SK-N-MC (cell line): ENCODE results near the gene HLF.

Source experiments
- DNase-seq: peaks from one replicate; pipeline ENCODE4 v3.0.0-alpha.2; 2011; ENCODE audit warnings: low read depth, low spot score
- H3K27ac ChIP-seq: fragments of 200-600 bp; sonication (generic); 2 replicates; pipeline ENCODE4 v1.5.1; 2016; ENCODE audit warnings: mixed run types
- H3K36me3 ChIP-seq: fragments of 200-600 bp; sonication (generic); 2 replicates; pipeline ENCODE4 v1.6.1; 2017; ENCODE audit warnings: antibody characterized with exemption, low read length, mixed read lengths; ENCODE audit not compliant: insufficient read depth
- H3K4me3 ChIP-seq: fragments of 200-600 bp; sonication (generic); 2 replicates; pipeline ENCODE4 v1.5.1; 2016
- H3K9ac ChIP-seq: fragments of 200-600 bp; sonication (generic); 2 replicates; pipeline ENCODE4 v1.8.0; 2017; ENCODE audit warnings: mixed run types, mixed read lengths; ENCODE audit not compliant: insufficient read length
- H3K9me3 ChIP-seq: fragments of 200-600 bp; sonication (generic); 2 replicates; pipeline ENCODE4 v1.6.1; 2017; ENCODE audit warnings: low read depth, mild to moderate bottlenecking, antibody characterized with exemption, low read length, moderate library complexity, mixed read lengths
- EZH2 ChIP-seq: fragments of 200-600 bp; sonication (generic); IDR thresholded peaks from one replicate; pipeline ENCODE4 v1.6.1; 2017; ENCODE audit warnings: antibody characterized with exemption
- FOXP2 ChIP-seq: optimal IDR thresholded peaks from 2 replicates; pipeline ENCODE3; 2011; ENCODE audit warnings: mild to moderate bottlenecking, moderate library complexity; ENCODE audit not compliant: insufficient read depth; ENCODE audit errors: extremely low read length, control extremely low read depth
- POLR2AphosphoS5 ChIP-seq: IDR thresholded peaks from 2 replicates; pipeline ENCODE4 v1.6.1; 2012; ENCODE audit warnings: mild to moderate bottlenecking, low read depth, low read length, borderline replicate concordance

Gene HLF

GRCh38 chr17:55268649-55269480, 4.1 kb downstream of the HLF start:
- Histone ChIP-seq H3K36me3 (no peaks in the 10 kb centered on the region), H3K4me3 (no peak overlapping the region), H3K27ac (no peak overlapping the region), H3K9ac (no peak overlapping the region), H3K9me3 (no peaks in the 10 kb centered on the region)
- no peak for DNase-seq
- TF ChIP-seq POLR2AphosphoS5 (no peak), FOXP2 (no peak), EZH2 (no peak)

- TF ChIP-seq FOXP2: no peak
- TF ChIP-seq POLR2AphosphoS5: no peak
- TF ChIP-seq EZH2: no peak
- no peak overlapping the region for H3K9ac ChIP-seq
- no peak overlapping the region for H3K4me3 ChIP-seq
- H3K36me3 ChIP-seq: no peaks in the 10 kb centered on the region
- no peaks in the 10 kb centered on the region for H3K9me3 ChIP-seq
- DNase-seq: no peak
- no peak overlapping the region for H3K27ac ChIP-seq
Measured at GRCh38 chr17:55269894-55270293, 5.1 kb downstream of the HLF start.

- no peak for DNase-seq
- no peak overlapping the region for H3K9ac ChIP-seq
- TF ChIP-seq POLR2AphosphoS5 (no peak), EZH2 (no peak), FOXP2 (no peak)
- no peaks in the 10 kb centered on the region for H3K9me3 ChIP-seq
- no peaks in the 10 kb centered on the region for H3K36me3 ChIP-seq
- no peak overlapping the region for H3K27ac ChIP-seq
- H3K4me3 ChIP-seq: no peak overlapping the region
Measured at GRCh38 chr17:55271223-55271571, 6.4 kb downstream of the HLF start.

- Histone ChIP-seq H3K9ac (no peak overlapping the region), H3K36me3 (no peaks in the 10 kb centered on the region), H3K9me3 (no peaks in the 10 kb centered on the region), H3K27ac (no peak overlapping the region), H3K4me3 (no peak overlapping the region)
- TF ChIP-seq POLR2AphosphoS5 (no peak), EZH2 (no peak), FOXP2 (no peak)
- DNase-seq: no peak
Measured at GRCh38 chr17:55271958-55272710, 7.4 kb downstream of the HLF start.

- no peak overlapping the region for H3K9ac ChIP-seq
- no peaks in the 10 kb centered on the region for H3K36me3 ChIP-seq
- DNase-seq: no peak
- TF ChIP-seq EZH2 (no peak), POLR2AphosphoS5 (no peak), FOXP2 (no peak)
- H3K27ac ChIP-seq: no peak overlapping the region
- no peak overlapping the region for H3K4me3 ChIP-seq
- H3K9me3 ChIP-seq: no peaks in the 10 kb centered on the region
Measured at GRCh38 chr17:55272711-55273578, 8.2 kb downstream of the HLF start.

GRCh38 chr17:55273579-55274354, 9.0 kb downstream of the HLF start:
- H3K36me3 ChIP-seq: no peaks in the 10 kb centered on the region
- no peak for DNase-seq
- H3K4me3 ChIP-seq: no peak overlapping the region
- TF ChIP-seq POLR2AphosphoS5: no peak
- TF ChIP-seq FOXP2: no peak
- no peak for TF ChIP-seq EZH2
- no peak overlapping the region for H3K9ac ChIP-seq
- no peaks in the 10 kb centered on the region for H3K9me3 ChIP-seq
- H3K27ac ChIP-seq: no peak overlapping the region

- H3K27ac ChIP-seq: no peak overlapping the region
- no peak for TF ChIP-seq EZH2
- no peak for TF ChIP-seq POLR2AphosphoS5
- TF ChIP-seq FOXP2: no peak
- H3K9ac ChIP-seq: no peak overlapping the region
- no peaks in the 10 kb centered on the region for H3K36me3 ChIP-seq
- no peak overlapping the region for H3K4me3 ChIP-seq
- DNase-seq: no peak
- no peaks in the 10 kb centered on the region for H3K9me3 ChIP-seq
Measured at GRCh38 chr17:55274355-55275255, 9.8 kb downstream of the HLF start.
